ENCODE results near the gene HS1BP3. TPM values are rescaled to one million over a fixed set of nuclear protein-coding genes. Genes with fewer than 3 reads are reported as not detected.
A peak's percentile ranks its signal among the peaks of the same experiment; 100 is the strongest.

HS1BP3 gene
- total and polyA plus RNA-seq, 9 of the 15 experiments (the other 6 are each of a cell fraction or from before 2014, with no cell fraction given): 0.41 to 8.3 (median 5.9) TPM

- TF ChIP-seq MITF (IDR thresholded peaks at IDR 0.05): no peak
- TF ChIP-seq USF1 (CRISPR knock-in tag; IDR thresholded peaks at IDR 0.05): 0 out of 2 replicates have a peak, but pooled peaks have one; percentile 7
- peak in 1 of 2 experiments; percentile 67; a peak in 2 of 4 replicates for TF ChIP-seq SRF (CRISPR knock-in tag; IDR thresholded peaks at IDR 0.05)
- no peak for TF ChIP-seq KDM2B (CRISPR knock-in tag; IDR thresholded peaks at IDR 0.05)
- TF ChIP-seq NR2C2 (CRISPR knock-in tag; IDR thresholded peaks at IDR 0.05): no peak
- peak; percentile 75 for TF ChIP-seq NR2C2 (tag; IDR thresholded peaks at IDR 0.05)
- TF ChIP-seq RBFOX2 (IDR thresholded peaks at IDR 0.05; ENCODE audit: low read depth, low read length): peak; percentile 78
- peak; percentile 81 for TF ChIP-seq ZNF766 (CRISPR knock-in tag; conservative IDR thresholded peaks at IDR 0.05)
- peak; percentile 83 for TF ChIP-seq MEF2D (tag; conservative IDR thresholded peaks at IDR 0.05; ENCODE audit: low read depth)
- TF ChIP-seq ELF1 (tag; IDR thresholded peaks at IDR 0.05): peak; percentile 73
- TF ChIP-seq ZNF12 (CRISPR knock-in tag; IDR thresholded peaks at IDR 0.05): no peak
- TF ChIP-seq ZBTB17 (CRISPR knock-in tag; IDR thresholded peaks at IDR 0.05): peak; percentile 83
- TF ChIP-seq NELFE (IDR thresholded peaks at IDR 0.05; ENCODE audit: insufficient read depth, insufficient read length): no peak
- peak in 1 of 2 experiments; percentile 58; a peak in 1 of 4 replicates for TF ChIP-seq KDM1A (IDR thresholded peaks at IDR 0.05)
- peak; percentile 26; the same call in 1 of the 2 replicates for TF ChIP-seq ZBTB12 (CRISPR knock-in tag; IDR thresholded peaks at IDR 0.05)
- TF ChIP-seq SRSF3 (IDR thresholded peaks at IDR 0.05; ENCODE audit: insufficient read depth, low read length): no peak
- TF ChIP-seq HBP1 (CRISPR knock-in tag; IDR thresholded peaks at IDR 0.05): no peak; the same call in 1 of the 2 replicates
- TF ChIP-seq STAT5A (IDR thresholded peaks at IDR 0.05; ENCODE audit: borderline replicate concordance, low read length): peak; percentile 70
- no peak for TF ChIP-seq TRIM28 (IDR thresholded peaks at IDR 0.05)
- TF ChIP-seq TBL1XR1 (IDR thresholded peaks at IDR 0.05; ENCODE audit: low read length in 2 of 2): peak in 1 of 2 experiments; percentile 94; a peak in 2 of 4 replicates
- peak; percentile 34; the same call in 1 of the 2 replicates for TF ChIP-seq IRF9 (tag; IDR thresholded peaks at IDR 0.05)
Measured at GRCh38 chr2:20578895-20579825, 71.7 kb downstream of the HS1BP3 start (continued).
